ENCODE results near the gene ZNF74. TPM values are rescaled to one million over a fixed set of nuclear protein-coding genes. Genes with fewer than 3 reads are reported as not detected.

Gene ZNF74
- total RNA-seq, 1 experiment from 2014 or later = 8.1 TPM

GRCh38 chr22:20399866-20400605, 6.1 kb downstream of the ZNF74 start:
- no peak overlapping the region for H2AFZ ChIP-seq
- H4K20me1 ChIP-seq (ENCODE audit: insufficient read depth) = no peaks in the 10 kb centered on the region
- DNase-seq = no peak
- H3K9me3 ChIP-seq (ENCODE audit: insufficient read depth, low read depth) = no peaks in the 10 kb centered on the region
- no peaks in the 10 kb centered on the region for H3K27me3 ChIP-seq (ENCODE audit: insufficient read depth, low read depth)
- intact Hi-C loops (cut with micrococcal nuclease; ENCODE audit: unreplicated experiment) = no loop called here
- CTCF ChIA-PET = no interaction called here
- H3K27ac ChIP-seq = no peak overlapping the region
- no peaks in the 10 kb centered on the region for H3F3A ChIP-seq (ENCODE audit: insufficient read depth, low read depth)
- no peak overlapping the region for H3K4me2 ChIP-seq
- H3K4me1 ChIP-seq (replicated peaks; ENCODE audit: insufficient read depth) = no peaks in the 10 kb centered on the region
- H3K9me2 ChIP-seq (ENCODE audit: insufficient read depth) = no peaks in the 10 kb centered on the region
- no peaks in the 10 kb centered on the region for H3K36me3 ChIP-seq (ENCODE audit: low read depth)
- no peaks in the 10 kb centered on the region for H3K79me2 ChIP-seq (ENCODE audit: low read depth)
- POLR2A ChIA-PET (ENCODE audit: unreplicated experiment) = no interaction called here
- no TSS peak for BruUV-seq (replicated peaks)
- H3K4me3 ChIP-seq = no peak overlapping the region
- TF ChIP-seq EZH2 (IDR thresholded peaks at IDR 0.05; ENCODE audit: low read depth) = no peak
- TF ChIP-seq, protein P1, sequence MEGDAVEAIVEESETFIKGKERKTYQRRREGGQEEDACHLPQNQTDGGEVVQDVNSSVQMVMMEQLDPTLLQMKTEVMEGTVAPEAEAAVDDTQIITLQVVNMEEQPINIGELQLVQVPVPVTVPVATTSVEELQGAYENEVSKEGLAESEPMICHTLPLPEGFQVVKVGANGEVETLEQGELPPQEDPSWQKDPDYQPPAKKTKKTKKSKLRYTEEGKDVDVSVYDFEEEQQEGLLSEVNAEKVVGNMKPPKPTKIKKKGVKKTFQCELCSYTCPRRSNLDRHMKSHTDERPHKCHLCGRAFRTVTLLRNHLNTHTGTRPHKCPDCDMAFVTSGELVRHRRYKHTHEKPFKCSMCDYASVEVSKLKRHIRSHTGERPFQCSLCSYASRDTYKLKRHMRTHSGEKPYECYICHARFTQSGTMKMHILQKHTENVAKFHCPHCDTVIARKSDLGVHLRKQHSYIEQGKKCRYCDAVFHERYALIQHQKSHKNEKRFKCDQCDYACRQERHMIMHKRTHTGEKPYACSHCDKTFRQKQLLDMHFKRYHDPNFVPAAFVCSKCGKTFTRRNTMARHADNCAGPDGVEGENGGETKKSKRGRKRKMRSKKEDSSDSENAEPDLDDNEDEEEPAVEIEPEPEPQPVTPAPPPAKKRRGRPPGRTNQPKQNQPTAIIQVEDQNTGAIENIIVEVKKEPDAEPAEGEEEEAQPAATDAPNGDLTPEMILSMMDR (conservative IDR thresholded peaks at IDR 0.05) = no peak

GRCh38 chr22:20400606-20401375, 6.8 kb downstream of the ZNF74 start:
- H2AFZ ChIP-seq = no peak overlapping the region
- ChIA-PET POLR2A (ENCODE audit: unreplicated experiment) (no interaction called here), CTCF (no interaction called here)
- H3K36me3 ChIP-seq (ENCODE audit: low read depth) = no peaks in the 10 kb centered on the region
- no peaks in the 10 kb centered on the region for H4K20me1 ChIP-seq (ENCODE audit: insufficient read depth)
- H3K4me1 ChIP-seq (replicated peaks; ENCODE audit: insufficient read depth) = no peaks in the 10 kb centered on the region
- no peak overlapping the region for H3K4me2 ChIP-seq
- H3K27me3 ChIP-seq (ENCODE audit: insufficient read depth, low read depth) = no peaks in the 10 kb centered on the region
- no peak overlapping the region for H3K27ac ChIP-seq
- no peaks in the 10 kb centered on the region for H3K9me2 ChIP-seq (ENCODE audit: insufficient read depth)
- no peaks in the 10 kb centered on the region for H3K79me2 ChIP-seq (ENCODE audit: low read depth)
- TF ChIP-seq, protein P1 (conservative IDR thresholded peaks at IDR 0.05) = no peak
- TF ChIP-seq EZH2 (IDR thresholded peaks at IDR 0.05; ENCODE audit: low read depth) = no peak
- no TSS peak for BruUV-seq (replicated peaks)
- no peaks in the 10 kb centered on the region for H3K9me3 ChIP-seq (ENCODE audit: insufficient read depth, low read depth)
- no peak for DNase-seq
- no peaks in the 10 kb centered on the region for H3F3A ChIP-seq (ENCODE audit: insufficient read depth, low read depth)
- H3K4me3 ChIP-seq = no peak overlapping the region
- intact Hi-C loops (cut with micrococcal nuclease; ENCODE audit: unreplicated experiment) = no loop called here

- H3K79me2 ChIP-seq (ENCODE audit: low read depth) = no peaks in the 10 kb centered on the region
- CTCF ChIA-PET = no interaction called here
- no peak overlapping the region for H3K4me2 ChIP-seq
- H3K4me3 ChIP-seq = no peak overlapping the region
- no peak for DNase-seq
- H2AFZ ChIP-seq = no peak overlapping the region
- intact Hi-C loops (cut with micrococcal nuclease; ENCODE audit: unreplicated experiment) = no loop called here
- H3K27ac ChIP-seq = no peak overlapping the region
- H3K4me1 ChIP-seq (replicated peaks; ENCODE audit: insufficient read depth) = no peaks in the 10 kb centered on the region
- H3K9me3 ChIP-seq (ENCODE audit: insufficient read depth, low read depth) = no peaks in the 10 kb centered on the region
- H4K20me1 ChIP-seq (ENCODE audit: insufficient read depth) = no peaks in the 10 kb centered on the region
- POLR2A ChIA-PET (ENCODE audit: unreplicated experiment) = no interaction called here
- H3K27me3 ChIP-seq (ENCODE audit: insufficient read depth, low read depth) = no peaks in the 10 kb centered on the region
- H3F3A ChIP-seq (ENCODE audit: insufficient read depth, low read depth) = no peaks in the 10 kb centered on the region
- BruUV-seq (replicated peaks) = no TSS peak
- TF ChIP-seq, protein P1 (conservative IDR thresholded peaks at IDR 0.05) = no peak
- no peak for TF ChIP-seq EZH2 (IDR thresholded peaks at IDR 0.05; ENCODE audit: low read depth)
- H3K36me3 ChIP-seq (ENCODE audit: low read depth) = no peaks in the 10 kb centered on the region
- no peaks in the 10 kb centered on the region for H3K9me2 ChIP-seq (ENCODE audit: insufficient read depth)
These were observed 7.5 kb downstream of the ZNF74 start for GRCh38 chr22:20401376-20402014.

Measured in PC-9 (cell line).